ENCODE data around the gene NLRP5.
"Not testable (repeated sequence)": the region's sequence is repeated elsewhere in the genome, so short reads cannot be mapped to it uniquely, and the experiment has no call there.

NLRP5 gene

DNA sequence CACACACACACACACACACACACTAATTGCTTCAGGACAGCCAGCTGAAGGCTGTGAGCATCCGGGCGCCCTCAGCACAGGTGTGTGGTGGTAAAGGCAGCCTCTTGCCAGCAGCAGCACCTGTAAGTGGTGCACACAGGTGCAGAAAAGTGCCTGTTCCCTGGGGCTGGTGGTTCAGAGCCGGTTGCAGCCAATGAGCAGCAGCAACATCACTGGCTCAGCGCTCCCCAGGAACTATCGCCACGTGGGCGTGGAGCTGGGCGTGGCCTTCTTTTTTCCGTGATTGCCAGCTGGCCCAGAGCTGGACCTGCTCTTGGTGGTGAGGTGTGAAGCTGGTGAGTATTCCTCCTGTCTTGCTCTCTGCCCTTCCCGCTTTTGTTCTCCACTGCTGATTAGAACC, at the start of gene NLRP5:
NLRP5 (plus strand) TSS at position 289 of the 400 bp plus-strand sequence.
- DNase-seq (ENCODE audit: low read depth): no peak

DNA sequence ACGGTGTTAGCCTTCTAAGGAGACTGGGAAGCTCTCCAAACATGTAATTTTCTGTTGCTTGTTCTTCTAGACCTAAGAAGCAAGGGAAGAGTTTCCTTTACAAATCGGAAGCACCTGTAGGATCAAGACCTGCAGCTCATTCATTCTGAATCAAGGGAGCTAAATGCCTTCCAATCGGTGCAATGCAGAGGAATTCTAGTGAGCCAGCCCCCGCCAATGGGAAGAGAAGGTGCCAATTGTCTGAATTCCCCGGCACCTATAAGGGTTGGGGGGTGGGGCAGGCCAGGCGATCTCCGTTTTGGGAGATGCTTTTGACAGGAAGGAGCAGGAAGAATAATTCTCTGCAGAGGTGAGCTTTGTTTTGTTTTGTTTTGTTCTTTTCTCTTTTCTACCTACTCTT, 47.4 kb upstream of the NLRP5 start:
- DNase-seq (ENCODE audit: low read depth): no peak

DNA sequence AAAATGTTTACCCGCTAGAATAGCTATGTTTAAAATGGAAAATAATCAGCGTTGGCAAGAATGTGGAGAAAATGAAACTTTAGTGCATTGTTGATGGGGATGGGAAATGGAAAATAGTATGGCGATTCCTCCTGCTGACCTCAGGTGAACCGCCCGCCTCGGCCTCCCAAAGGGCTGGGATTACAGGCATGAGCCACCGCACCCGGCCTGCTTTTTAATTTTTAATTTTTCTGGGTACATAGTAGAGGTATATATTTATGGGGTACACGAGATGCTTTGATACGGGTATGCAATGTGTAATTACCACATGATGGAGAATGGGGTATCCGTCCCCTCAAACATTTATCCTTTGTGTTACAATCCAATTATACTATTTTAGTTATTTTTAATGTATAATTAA, 46.3 kb upstream of the NLRP5 start:
- DNase-seq (ENCODE audit: low read depth): no peak

DNA sequence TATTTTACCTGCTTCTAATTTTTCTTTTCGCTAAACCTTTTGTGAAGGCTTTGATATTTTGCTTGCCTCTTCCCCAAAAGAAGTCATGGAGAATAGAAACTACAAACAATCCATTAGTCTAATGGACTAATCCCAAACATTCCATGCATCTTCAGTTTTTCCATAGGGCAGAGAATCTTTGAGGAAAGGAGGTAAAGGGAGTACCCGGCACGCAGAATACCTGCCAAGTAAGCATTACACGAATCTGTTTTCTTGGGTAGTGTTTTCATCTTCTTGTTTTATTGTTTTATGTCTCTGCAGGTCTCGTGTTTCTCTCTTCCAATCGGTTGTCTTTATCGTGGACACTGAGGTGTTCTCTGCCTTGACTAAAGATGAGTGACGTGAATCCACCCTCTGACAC, 39.0 kb upstream of the NLRP5 start, which contains the start of gene NLRP8:
NLRP8 (plus strand) TSS at position 301 of the 400 bp plus-strand sequence.
- DNase-seq (ENCODE audit: low read depth): no peak

DNA sequence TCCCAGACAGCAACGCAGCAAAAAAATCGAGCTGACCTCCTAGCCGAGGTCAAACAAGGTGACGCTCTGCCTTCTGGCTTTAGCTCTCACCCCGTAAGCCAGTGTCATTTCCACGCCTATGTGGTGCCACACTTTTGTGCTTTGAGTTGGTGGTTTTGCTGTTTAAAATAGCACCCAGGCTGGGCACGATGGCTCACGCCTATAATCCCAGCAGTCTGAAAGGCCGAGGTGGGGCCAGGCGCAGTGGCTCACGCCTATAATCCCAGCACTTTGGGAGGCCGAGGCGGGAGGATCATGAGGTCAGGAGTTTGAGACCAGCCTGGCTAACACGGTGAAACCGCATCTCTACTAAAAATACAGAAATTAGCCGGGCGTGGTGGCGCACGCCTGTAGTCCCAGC, 36.0 kb upstream of the NLRP5 start:
- DNase-seq (ENCODE audit: low read depth): not testable (repeated sequence)

DNA sequence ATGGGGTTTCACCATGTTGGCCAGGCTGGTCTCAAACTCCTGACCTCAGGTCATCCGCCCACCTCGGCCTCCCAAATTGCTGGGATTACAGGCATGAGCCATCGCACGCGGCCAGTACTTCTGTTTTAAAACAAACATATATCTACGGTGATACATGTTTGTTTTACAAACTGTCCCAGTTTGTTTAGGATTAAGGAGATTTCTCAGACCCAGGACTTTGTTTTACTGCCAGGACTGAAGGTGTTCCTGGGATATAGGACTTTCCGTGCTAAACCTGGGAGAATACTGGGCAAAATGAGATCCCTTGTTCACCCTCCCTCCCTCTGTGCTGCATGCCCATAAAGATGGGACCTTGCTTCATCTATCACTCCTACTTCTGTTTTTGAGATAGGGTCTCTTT, 30.1 kb upstream of the NLRP5 start:
- DNase-seq (ENCODE audit: low read depth): no peak

DNA sequence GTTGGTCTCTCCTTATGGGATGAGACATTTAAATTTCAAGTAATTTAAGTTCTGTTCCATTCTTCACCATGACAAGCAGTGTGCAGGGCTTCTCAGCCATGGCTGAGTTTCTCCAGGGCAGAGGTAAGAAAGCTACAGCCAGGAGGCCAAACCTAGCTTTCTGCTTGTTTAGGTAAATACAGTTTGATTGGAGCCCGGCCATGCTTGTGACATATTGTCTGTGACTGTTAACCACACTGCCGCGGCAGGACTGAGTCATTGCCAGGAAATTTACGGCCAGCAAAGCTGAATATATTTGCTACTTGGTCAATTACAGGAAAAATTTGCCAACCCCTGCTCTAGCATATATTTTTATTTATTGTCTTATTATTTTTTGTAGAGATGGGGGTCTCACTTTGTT, 28.2 kb upstream of the NLRP5 start:
- DNase-seq (ENCODE audit: low read depth): peak; percentile 53

DNA sequence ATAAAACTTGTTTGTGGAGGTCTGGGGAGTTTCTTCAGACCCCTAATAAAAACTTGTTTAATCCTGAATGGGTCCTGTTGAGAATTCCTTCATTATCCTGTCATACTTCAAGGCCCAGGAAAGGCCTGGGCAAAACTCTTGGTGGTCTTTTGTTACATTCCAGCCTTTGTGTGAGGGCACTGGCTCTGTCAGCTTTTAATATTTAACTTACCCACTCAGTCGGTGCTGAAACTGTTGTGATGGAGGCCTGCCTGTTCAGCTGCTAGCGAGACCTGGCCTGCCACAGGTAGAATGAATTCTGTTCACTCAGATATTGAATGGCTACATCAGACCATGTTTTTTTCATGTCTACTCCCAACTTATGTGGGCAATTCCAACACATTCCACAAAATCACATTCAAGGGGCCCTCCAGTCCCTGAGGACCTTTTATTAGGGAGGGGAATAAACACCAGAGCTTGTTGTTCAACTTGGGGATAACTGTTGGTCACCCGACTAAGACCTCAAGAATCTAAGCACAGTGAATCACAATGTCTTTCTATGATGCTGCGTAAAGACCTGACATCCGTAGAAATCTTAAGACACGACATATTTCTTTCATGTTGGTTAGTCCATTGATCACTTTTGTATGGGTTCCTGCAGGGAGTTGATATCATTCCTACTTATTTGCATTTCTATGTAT, 26.4 kb upstream of the NLRP5 start:
- DNase-seq (ENCODE audit: low read depth): peak; percentile 7

DNA sequence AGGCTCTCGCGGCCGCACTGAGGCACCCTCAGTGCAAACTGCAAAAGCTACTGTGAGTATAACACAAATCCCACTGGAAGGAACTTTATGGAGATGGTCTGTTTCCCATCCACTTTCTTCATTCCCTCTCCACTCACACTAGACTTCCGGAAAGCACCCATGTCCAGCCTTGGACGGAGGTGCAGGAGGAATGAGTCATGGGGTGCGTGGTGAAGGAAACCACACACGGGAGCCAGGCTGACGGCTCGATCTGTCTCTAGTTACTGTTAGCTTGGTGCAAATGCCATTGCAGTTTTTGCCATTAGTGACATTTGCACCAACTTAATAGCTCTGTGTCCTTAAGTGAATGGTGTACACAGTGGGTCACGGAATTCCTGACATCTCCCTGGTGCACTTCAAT, 24.4 kb upstream of the NLRP5 start:
- peak; percentile 47 for DNase-seq (ENCODE audit: low read depth)

DNA sequence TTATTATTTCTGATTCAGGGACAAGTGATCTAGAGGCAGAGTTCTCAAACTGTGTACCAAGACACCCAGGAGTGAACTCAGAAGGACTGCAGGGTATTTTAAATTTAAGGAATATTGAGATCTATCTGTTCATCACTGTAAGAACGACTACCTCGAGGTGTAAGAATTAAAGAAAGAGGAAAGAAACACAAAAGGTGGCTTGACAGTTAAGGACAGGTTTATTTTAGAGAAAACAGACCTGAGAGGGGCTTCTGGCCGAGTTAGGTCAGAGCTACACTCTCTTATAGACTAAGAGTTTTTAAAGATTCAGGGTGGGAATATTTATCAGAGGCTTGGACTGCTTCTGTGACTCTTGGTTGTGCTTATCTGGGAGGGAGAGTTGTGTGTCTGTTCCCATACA, 12.6 kb upstream of the NLRP5 start:
- no peak for DNase-seq (ENCODE audit: low read depth)

DNA sequence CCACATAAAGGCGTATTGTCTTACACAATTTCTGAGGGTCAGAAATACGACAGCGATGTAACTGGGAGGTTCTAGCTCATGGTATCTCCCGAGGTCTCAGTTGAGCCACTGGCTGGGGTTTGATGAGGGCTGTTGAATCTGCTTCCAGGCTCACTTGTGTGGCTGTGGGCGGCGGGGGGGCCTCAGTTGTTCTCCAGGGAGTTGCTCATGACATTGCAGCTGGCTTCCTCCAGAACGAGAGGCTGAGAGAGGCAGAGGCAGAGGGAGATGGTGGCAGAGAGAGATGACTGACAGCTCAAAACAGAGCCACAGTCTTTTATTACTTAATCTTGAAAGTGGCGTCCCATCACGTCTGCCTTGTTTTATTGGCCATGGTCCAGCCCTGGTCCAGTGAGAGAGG, 6.2 kb upstream of the NLRP5 start:
- DNase-seq (ENCODE audit: low read depth): no peak

DNA sequence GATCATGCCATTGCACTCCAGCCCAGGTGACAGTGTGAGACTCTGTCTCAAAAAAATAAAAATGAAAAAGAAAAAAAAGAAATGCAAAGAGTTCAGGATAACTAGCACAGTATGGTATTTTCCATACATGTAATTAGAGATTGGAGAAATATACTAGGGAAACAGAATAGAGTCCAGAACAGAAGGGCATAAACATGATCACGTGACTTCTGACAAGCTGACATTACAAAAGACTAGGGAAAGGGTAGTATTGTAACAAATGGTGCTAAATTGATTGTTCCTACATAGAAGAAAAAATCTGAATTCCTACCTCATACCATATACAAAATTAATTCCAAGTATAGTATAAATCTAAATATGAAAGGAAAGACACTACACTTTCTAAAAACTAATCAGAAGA, 1.3 kb upstream of the NLRP5 start:
- DNase-seq (ENCODE audit: low read depth): no peak

DNA sequence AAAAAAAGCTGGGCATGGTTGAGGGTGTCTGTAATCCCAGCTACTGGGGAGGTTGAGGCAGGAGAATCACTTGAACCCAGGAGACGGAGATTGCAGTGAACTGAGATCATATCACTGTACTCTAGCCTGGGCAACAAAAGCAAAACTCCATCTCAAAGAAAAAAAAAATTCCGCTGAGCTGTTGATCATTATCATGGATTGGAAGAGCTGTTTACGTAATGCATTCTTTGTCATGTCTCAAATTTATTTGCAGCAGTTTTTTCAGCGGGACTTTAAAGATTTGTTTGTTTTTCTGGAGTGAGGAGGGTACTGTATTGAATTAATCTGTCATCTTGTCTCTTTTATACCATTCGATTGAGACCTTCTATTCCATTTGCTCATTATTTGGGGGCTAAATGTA, 4.3 kb downstream of the NLRP5 start:
- no peak for DNase-seq (ENCODE audit: low read depth)

DNA sequence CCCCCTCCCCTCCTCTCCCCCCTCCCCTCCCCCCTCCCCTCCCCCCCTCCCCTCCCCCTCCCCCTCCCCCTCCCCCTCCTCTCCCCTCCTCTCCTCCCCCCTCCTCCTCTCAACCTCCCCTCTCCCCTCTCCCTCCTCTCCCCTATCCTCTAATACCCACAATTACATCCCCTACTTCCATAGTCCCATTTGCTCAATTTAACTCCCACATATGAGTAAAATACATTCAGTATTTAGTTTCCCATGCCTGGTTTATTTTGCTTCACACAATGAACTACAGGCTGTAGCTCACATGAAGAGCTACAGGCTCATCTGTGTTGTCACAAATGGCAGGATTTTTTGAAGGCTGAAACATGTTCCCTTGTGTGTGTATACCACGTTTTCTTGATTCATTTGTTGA, 6.9 kb downstream of the NLRP5 start:
- DNase-seq (ENCODE audit: low read depth): no peak

DNA sequence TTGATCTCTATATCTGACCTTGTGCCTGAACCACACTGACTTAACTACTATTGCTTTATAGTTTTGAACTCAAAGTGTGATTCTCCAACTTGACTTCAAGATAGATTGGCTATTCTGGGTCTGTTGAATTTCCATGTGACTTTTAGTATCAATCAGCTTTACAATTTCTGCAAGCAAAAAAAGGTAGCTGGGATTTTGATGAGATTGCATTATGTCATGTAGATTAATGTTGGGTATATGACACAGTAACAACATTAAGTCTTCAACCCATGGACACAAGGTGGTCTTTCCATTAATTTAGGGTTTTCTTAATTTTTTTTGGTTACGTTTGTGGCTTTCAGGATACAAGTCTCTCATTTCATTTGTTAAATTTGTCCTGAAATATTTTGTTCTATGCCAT, 28.2 kb downstream of the NLRP5 start:
- no peak for DNase-seq (ENCODE audit: low read depth)

DNA sequence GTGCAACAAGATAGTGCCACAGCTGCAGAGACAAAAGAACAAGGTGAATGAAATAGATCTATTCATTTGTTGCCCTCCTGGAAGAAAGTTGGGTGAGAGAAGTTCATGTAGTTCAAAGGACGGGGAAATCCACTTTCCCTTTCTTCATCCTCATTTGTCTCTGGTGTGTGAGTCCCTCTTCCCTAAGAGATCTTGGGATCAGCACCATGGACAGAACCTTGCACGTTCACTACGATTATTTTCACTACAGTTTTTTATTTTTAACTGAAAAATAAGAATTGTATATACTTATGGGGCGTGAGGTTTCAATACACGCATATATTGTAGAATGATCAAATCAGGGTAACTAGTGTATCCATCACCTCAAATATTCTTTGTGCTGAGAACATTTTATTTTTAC, 29.2 kb downstream of the NLRP5 start:
- DNase-seq (ENCODE audit: low read depth): peak; percentile 13

DNA sequence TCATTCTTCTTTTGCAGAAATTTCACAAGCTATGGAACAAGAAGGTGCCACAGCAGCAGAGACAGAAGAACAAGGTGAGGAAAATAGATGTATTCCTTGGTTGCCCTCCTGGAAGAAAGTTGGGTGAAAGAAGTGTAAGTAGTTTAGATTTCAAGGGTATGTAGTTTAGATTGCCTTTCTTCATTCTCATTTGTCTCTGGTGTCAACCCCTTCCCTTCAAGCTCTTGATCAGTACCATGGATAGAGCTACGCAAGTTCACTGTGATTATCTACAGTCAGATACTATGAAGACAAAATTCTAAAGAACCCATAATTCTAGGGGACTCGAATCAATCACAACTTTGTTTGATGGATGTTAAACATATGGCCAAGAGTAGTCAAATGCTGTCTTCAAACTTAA, 32.8 kb downstream of the NLRP5 start:
- DNase-seq (ENCODE audit: low read depth): not testable (repeated sequence)

DNA sequence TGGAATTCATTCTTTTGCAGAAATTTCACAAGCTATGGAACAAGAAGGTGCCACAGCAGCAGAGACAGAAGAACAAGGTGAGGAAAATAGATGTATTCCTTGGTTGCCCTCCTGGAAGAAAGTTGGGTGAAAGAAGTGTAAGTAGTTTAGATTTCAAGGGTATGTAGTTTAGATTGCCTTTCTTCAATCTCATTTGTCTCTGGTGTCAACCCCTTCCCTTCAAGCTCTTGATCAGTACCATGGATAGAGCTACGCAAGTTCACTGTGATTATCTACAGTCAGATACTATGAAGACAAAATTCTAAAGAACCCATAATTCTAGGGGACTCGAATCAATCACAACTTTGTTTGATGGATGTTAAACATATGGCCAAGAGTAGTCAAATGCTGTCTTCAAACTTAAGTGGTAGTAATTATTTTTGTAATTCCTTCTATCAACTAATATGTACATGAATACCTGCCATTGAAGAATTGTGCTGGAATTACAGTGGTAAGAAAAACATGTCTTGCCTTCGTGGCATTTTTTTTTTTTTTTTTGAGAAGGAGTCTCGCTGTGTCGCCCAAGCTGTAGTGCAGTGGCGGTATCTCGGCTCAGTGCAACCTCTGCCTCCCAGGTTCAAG, 33.9 kb downstream of the NLRP5 start:
- not testable (repeated sequence) for DNase-seq (ENCODE audit: low read depth)

DNA sequence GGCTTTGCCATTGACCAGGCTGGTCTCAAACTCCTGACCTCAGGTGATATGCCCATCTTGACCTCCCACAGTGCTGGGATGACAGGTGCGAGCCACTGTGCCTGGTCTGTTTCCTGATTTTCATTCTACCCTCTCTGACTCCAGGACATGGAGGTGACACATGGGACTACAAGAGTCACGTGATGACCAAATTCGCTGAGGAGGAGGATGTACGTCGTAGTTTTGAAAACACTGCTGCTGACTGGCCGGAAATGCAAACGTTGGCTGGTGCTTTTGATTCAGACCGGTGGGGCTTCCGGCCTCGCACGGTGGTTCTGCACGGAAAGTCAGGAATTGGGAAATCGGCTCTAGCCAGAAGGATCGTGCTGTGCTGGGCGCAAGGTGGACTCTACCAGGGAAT, 40.2 kb downstream of the NLRP5 start:
- DNase-seq (ENCODE audit: low read depth): no peak

DNA sequence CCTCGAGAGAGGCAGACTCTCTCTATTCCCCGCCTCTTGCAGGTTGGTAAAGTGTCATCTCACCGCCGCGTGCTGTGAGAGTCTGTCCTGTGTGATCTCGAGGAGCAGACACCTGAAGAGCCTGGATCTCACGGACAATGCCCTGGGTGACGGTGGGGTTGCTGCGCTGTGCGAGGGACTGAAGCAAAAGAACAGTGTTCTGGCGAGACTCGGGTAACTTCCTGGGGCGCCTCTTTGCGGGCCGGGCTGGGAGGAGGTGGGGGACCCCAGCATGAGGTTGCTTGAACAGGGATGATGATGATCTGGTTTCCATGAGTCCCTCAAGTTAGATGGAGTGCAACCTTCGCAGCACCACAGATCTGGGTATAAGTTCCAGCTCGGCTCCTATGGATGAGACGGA, 67.0 kb downstream of the NLRP5 start:
- DNase-seq (ENCODE audit: low read depth): no peak

DNA sequence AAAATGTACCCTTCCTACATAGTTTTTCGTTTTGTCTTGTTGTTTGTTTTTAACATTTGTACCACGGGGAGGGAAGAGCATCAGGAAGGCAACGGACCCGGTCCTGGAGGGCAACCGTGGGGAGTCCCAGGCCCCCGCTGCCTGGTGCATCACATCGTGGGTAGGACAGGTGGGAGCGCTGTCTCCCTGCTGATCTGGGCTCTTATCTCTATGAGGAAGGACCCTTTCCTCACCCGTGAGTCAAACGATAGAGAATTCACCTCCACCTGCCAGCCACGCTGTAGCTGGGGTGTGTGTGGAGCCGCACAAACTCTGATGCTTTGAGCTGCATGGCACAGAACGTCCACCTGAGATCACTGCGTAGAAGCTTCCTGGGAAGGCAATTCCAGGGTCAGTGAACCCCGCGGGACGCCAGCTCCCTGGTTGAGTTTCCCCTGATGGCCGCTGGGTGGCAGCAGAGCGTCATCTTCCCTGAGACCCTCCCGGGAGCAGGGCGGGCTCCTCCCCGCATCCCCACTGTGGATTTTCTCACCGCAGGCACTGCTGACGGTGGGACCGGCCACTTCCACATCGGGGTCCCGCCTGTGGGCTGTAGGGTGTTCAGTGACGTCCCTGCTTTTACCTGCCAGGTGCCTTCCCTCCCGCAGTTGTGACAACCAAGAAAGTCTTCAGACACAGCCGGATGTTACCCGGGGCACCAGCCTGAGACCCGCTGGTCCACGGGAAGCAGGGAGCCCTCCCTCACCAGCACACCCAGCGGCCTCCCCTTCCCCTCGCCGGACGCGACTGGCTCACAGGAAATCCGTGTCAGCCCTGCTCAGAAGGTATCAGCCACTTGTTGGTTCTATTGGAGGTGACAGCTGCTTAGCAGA, 79.8 kb downstream of the NLRP5 start:
- DNase-seq (ENCODE audit: low read depth): peak; percentile 62

DNA sequence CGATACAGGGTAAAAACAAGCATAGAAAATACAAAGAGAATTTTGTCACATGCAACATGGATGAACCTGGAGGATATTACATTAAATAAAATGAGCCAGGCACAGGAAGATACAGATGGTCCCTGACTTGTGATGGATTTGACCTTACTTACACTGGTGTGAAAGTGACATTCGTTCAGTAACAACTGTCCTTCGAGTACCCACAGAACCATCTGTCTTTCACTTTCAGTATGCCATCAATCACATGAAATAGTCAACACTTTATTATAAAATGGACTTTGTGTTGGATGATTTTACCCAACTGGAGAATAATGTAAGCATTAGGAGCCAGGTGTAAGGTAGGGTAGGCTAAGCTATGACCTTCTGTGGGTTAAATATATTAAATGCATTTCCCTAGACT, 83.1 kb downstream of the NLRP5 start:
- DNase-seq (ENCODE audit: low read depth): no peak

DNA sequence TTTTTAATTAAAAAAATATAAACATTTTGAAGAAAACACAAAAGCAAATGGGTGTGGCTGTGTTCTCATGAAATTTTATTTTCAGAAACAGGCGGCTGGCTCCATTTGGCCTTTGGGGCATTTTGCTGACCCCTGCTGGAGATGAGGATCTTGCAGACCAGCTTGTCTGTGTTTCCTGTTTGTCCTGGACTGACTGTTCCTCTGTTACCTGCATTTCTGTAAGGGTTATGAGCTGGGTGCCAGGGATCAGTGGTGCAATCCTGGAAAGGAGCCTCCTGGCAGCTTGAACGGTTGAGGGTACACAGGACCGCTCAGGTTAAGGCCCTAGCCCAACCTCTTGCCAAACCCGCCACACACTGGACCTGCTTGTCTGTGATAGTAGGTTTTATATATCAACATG, 84.6 kb downstream of the NLRP5 start:
- peak; percentile 29 for DNase-seq (ENCODE audit: low read depth)

Measured in ELR (cell line).